OCI-LY1 (cell line): ENCODE data around the gene HDAC10.

ENCODE experiments used
- H2AFZ ChIP-seq: fragments of 200-600 bp; sonication (generic), shearing (Covaris generic); 2 replicates; pipeline ENCODE4 v1.6.0; 2014; ENCODE audit warnings: antibody characterized with exemption, mild to moderate bottlenecking, low read length
- H3F3A ChIP-seq: fragments of 200-600 bp; sonication (generic), shearing (Covaris generic); 2 replicates; pipeline ENCODE4 v1.6.0; 2014; ENCODE audit warnings: mild to moderate bottlenecking, antibody characterized with exemption, low read length, moderate library complexity; ENCODE audit not compliant: insufficient read depth
- H3K27ac ChIP-seq: fragments of 200-600 bp; sonication (generic); 2 replicates; pipeline ENCODE4 v1.5.1; 2014; ENCODE audit warnings: low read length, mixed run types, mild to moderate bottlenecking, low read depth; ENCODE audit not compliant: poor library complexity, severe bottlenecking
- H3K27me3 ChIP-seq: fragments of 200-600 bp; sonication (generic); 2 replicates; pipeline ENCODE4 v1.6.0; 2014; ENCODE audit warnings: antibody characterized with exemption, mild to moderate bottlenecking, low read length, moderate library complexity; ENCODE audit not compliant: insufficient read depth
- H3K36me3 ChIP-seq: fragments of 200-600 bp; sonication (generic); 2 replicates; pipeline ENCODE4 v1.6.1; 2014; ENCODE audit warnings: mild to moderate bottlenecking, antibody characterized with exemption, low read length, moderate library complexity, mixed read lengths; ENCODE audit not compliant: insufficient read depth
- H3K4me1 ChIP-seq: fragments of 200-600 bp; sonication (generic); 2 replicates; pipeline ENCODE4 v1.5.1; 2014; ENCODE audit warnings: mild to moderate bottlenecking, low read length, moderate library complexity; ENCODE audit not compliant: insufficient read depth, severe bottlenecking
- H3K4me2 ChIP-seq: fragments of 200-600 bp; sonication (generic), shearing (Covaris generic); 2 replicates; pipeline ENCODE4 v1.6.1; 2014; ENCODE audit warnings: low read length
- H3K4me3 ChIP-seq: fragments of 200-600 bp; sonication (generic); 2 replicates; pipeline ENCODE4 v1.5.1; 2014; ENCODE audit warnings: low read length, low read depth, mild to moderate bottlenecking, mixed read lengths; ENCODE audit not compliant: poor library complexity, severe bottlenecking
- H3K79me2 ChIP-seq: fragments of 200-600 bp; shearing (Covaris generic); 2 replicates; pipeline ENCODE4 v1.6.1; 2016; ENCODE audit warnings: mixed run types, low read length, mixed read lengths; ENCODE audit not compliant: insufficient read depth
- H3K9ac ChIP-seq: fragments of 200-600 bp; sonication (generic), shearing (Covaris generic); 2 replicates; pipeline ENCODE4 v1.6.1; 2014; ENCODE audit warnings: mild to moderate bottlenecking, low read length, mixed read lengths
- H3K9me2 ChIP-seq: fragments of 200-600 bp; sonication (generic), shearing (Covaris generic); 2 replicates; pipeline ENCODE4 v1.6.1; 2014; ENCODE audit warnings: low read depth, mild to moderate bottlenecking, low read length, mixed read lengths
- H3K9me3 ChIP-seq: fragments of 200-600 bp; shearing (Covaris generic); 2 replicates; pipeline ENCODE4 v1.6.1; 2014; ENCODE audit warnings: low read length, mixed read lengths
- H4K20me1 ChIP-seq: fragments of 200-600 bp; sonication (generic), shearing (Covaris generic); 2 replicates; pipeline ENCODE4 v1.6.0; 2016; ENCODE audit warnings: mild to moderate bottlenecking, low read length; ENCODE audit not compliant: insufficient read depth
- EZH2 ChIP-seq: fragments of 200-600 bp; sonication (generic), shearing (Covaris generic); IDR thresholded peaks from 2 replicates; pipeline ENCODE4 v1.8.0; 2017; ENCODE audit warnings: borderline replicate concordance, mixed run types, mild to moderate bottlenecking, antibody characterized with exemption, low read length, moderate library complexity, mixed read lengths
- TF ChIP-seq, protein P1 (sequence below): fragments of 200-600 bp; sonication (generic), shearing (Covaris generic); IDR thresholded peaks from 2 replicates; pipeline ENCODE4 v1.5.1; 2017; ENCODE audit warnings: mild to moderate bottlenecking, antibody characterized with exemption, low read length, moderate library complexity, mixed read lengths

The HDAC10 gene

DNA sequence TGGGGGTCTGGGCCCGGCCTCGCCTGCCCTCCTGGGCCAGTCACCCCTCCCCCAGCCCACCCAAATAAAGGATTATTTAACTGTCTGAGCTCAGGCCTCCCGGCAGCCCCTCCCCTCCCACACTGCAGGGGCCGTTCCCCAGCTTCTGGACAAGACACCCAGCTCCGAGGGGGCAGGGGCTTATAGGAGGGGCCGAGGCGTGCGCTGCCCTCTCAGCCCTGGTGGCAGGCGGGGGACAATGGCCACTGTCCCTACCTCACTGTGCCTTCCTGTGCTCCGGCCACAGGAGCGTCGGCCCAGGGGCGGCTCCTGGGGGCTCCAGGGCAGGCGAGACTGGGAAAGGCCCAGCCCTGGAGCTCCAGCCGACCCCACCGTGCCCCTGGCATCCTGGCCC, 52.4 kb downstream of the HDAC10 start:
- H2AFZ ChIP-seq = no peak overlapping the region
- peaks cover 67% of the 10 kb centered on the region for H3K36me3 ChIP-seq
- H3K4me3 ChIP-seq = no peak overlapping the region
- H3K27me3 ChIP-seq = no peaks in the 10 kb centered on the region
- H3K27ac ChIP-seq = peak overlapping the region; percentile 82
- no peaks in the 10 kb centered on the region for H3K9me3 ChIP-seq
- peaks cover 66% of the 10 kb centered on the region for H3K4me1 ChIP-seq
- no peaks in the 10 kb centered on the region for H3K9me2 ChIP-seq
- peaks cover 5% of the 10 kb centered on the region; the same call in 1 of the 2 replicates for H3F3A ChIP-seq
- H3K4me2 ChIP-seq = no peak overlapping the region
- TF ChIP-seq, protein P1, sequence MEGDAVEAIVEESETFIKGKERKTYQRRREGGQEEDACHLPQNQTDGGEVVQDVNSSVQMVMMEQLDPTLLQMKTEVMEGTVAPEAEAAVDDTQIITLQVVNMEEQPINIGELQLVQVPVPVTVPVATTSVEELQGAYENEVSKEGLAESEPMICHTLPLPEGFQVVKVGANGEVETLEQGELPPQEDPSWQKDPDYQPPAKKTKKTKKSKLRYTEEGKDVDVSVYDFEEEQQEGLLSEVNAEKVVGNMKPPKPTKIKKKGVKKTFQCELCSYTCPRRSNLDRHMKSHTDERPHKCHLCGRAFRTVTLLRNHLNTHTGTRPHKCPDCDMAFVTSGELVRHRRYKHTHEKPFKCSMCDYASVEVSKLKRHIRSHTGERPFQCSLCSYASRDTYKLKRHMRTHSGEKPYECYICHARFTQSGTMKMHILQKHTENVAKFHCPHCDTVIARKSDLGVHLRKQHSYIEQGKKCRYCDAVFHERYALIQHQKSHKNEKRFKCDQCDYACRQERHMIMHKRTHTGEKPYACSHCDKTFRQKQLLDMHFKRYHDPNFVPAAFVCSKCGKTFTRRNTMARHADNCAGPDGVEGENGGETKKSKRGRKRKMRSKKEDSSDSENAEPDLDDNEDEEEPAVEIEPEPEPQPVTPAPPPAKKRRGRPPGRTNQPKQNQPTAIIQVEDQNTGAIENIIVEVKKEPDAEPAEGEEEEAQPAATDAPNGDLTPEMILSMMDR = no peak
- TF ChIP-seq EZH2 = no peak
- H4K20me1 ChIP-seq = no peaks in the 10 kb centered on the region
- no peak overlapping the region for H3K9ac ChIP-seq
- peaks cover 21% of the 10 kb centered on the region for H3K79me2 ChIP-seq

DNA sequence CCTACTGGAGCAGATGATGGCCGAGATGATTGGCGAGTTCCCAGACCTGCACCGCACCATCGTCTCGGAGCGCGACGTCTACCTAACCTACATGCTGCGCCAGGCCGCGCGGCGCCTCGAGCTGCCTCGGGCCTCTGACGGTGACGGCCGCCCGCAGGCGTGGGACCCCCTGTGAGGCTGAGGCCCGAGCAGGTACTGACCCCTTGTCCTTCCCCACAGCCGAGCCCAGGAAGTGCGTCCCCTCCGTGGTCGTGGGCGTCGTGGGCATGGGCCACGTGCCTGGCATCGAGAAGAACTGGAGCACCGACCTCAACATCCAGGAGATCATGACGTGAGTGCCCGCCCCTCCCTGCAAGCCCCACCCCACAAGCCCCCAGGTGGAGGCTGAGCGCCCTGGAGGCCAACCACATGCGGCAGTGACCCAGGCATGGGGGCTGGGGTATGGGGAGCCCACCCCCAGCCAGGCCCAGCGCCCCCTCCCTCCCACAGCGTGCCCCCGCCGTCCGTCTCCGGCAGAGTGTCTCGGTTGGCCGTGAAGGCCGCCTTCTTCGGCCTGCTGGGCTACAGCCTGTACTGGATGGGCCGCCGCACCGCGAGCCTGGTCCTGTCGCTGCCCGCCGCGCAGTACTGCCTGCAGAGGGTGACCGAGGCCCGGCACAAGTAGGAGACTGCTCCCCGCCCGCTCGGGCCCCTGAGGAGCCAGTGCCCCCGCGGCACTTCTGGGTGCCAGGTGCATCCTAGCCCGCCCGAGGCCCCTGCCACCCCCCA, 53.0 kb downstream of the HDAC10 start:
- Histone ChIP-seq H2AFZ (no peak overlapping the region), H3K9ac (no peak overlapping the region), H3K27ac (no peak overlapping the region), H3F3A (peaks cover 5% of the 10 kb centered on the region; the same call in 1 of the 2 replicates), H3K79me2 (peaks cover 16% of the 10 kb centered on the region), H3K9me3 (no peaks in the 10 kb centered on the region), H4K20me1 (no peaks in the 10 kb centered on the region), H3K9me2 (no peaks in the 10 kb centered on the region), H3K4me3 (no peak overlapping the region), H3K36me3 (peaks cover 67% of the 10 kb centered on the region), H3K4me2 (no peak overlapping the region), H3K4me1 (peaks cover 72% of the 10 kb centered on the region), H3K27me3 (no peaks in the 10 kb centered on the region)
- TF ChIP-seq EZH2 = no peak
- TF ChIP-seq, protein P1 = no peak

DNA sequence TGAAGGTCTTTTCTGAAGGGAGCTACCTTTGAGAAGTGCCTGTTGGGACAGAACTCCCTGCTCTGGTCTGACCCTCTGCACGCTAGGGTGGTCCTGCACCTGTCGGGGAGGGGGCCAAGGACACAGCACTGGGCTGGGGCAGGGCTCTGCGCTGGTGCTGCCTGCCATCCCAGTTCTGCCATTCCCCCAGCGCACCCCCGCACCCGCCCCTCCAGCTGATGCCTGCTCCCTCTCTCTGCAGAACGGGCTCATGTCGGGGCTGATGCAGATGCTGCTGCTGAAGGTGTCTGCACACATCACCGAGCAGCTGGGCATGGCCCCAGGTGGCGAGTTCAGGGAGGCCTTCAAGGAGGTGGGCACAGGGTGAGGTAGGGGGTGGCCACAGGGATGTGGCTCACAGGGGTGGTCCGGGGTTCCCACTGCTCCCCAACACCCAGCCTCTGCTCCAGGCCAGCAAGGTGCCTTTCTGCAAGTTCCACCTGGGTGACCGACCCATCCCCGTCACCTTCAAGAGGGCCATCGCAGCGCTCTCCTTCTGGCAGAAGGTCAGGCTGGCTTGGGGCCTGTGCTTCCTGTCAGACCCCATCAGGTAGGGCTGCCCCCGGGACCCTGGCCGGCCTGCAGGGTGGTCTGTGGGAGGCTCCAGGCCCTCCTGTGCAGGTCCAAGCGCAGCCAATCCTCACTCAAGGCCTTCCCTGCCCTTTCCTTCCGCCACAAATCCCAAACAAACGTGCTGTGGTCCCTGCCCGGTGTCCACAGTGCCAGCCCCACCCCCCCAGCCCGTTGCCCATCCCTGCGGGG, 53.9 kb downstream of the HDAC10 start:
- H3K36me3 ChIP-seq = peaks cover 61% of the 10 kb centered on the region
- TF ChIP-seq, protein P1 = no peak
- TF ChIP-seq EZH2 = no peak
- H3K4me3 ChIP-seq = no peak overlapping the region
- no peaks in the 10 kb centered on the region for H4K20me1 ChIP-seq
- H3K4me1 ChIP-seq = peaks cover 72% of the 10 kb centered on the region
- peaks cover 7% of the 10 kb centered on the region; the same call in 1 of the 2 replicates for H3K79me2 ChIP-seq
- no peaks in the 10 kb centered on the region for H3K9me2 ChIP-seq
- H3K9ac ChIP-seq = no peak overlapping the region
- no peaks in the 10 kb centered on the region for H3K9me3 ChIP-seq
- H2AFZ ChIP-seq = no peak overlapping the region
- peaks cover 6% of the 10 kb centered on the region for H3F3A ChIP-seq
- H3K27me3 ChIP-seq = no peaks in the 10 kb centered on the region
- H3K27ac ChIP-seq = peak overlapping the region; percentile 100
- no peak overlapping the region for H3K4me2 ChIP-seq
